ENCODE results near the gene CYP21A2. TPM values are rescaled to one million over a fixed set of nuclear protein-coding genes. Genes with fewer than 3 reads are reported as not detected.
A peak's percentile ranks its signal among the peaks of the same experiment; 100 is the strongest.

CYP21A2 gene
- total and polyA plus RNA-seq, 3 experiments from 2014 or later, result 0.37 to 0.40 TPM; not detected in 1

DNA sequence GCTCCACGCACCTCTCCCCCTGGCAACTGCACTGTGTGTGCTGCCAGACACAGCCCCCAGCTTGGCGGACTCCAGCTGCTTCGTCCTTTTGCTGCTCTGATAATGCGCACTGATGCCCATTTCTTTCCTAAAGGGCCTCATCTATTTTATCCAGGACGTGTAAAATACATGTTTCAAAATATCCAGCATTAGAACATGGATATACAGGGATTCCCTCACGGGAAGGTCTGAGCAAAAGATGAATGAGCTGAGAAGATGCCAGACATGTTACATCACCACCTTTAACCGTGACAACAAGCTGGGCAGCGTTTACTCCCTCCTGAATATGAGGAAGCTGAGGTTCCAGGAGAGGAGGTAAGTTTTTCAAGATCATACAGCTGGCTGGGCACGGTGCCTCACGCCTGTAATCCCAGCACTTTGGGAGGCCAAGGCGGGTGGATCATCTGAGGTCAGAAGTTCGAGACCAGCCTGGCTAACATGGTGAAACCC lies 38.1 kb downstream of the CYP21A2 start:
- Mint-ChIP-seq H3K27ac (peak overlapping the region in 1 of 8 donors; percentile 79), H3K36me3 (no peaks in the 10 kb centered on the region), H3K4me3 (no peak overlapping the region), H3K27me3 (peaks cover 8 to 17% of the 10 kb centered on the region in 2 donors), H3K9me3 (no peaks in the 10 kb centered on the region), H3K4me1 (no peaks in the 10 kb centered on the region)
- ChIA-PET POLR2A (no interaction called here), CTCF (interaction anchor here (1.4 kb wide), 1 partner anchor 28 kb away, joined by 3 read pairs; no protein-coding TSS in a partner anchor)
- Histone ChIP-seq H3K27ac (ENCODE audit: low read depth, low read length) (no peak overlapping the region), H3K4me3 (ENCODE audit: low read length) (no peak overlapping the region), H3K27me3 (ENCODE audit: insufficient read depth, low read length, poor library complexity, severe bottlenecking) (no peaks in the 10 kb centered on the region), H3K36me3 (ENCODE audit: insufficient read depth, low read length) (no peaks in the 10 kb centered on the region), H3K9me3 (ENCODE audit: low read length) (no peaks in the 10 kb centered on the region), H3K4me1 (ENCODE audit: insufficient read depth, low read length) (no peaks in the 10 kb centered on the region)
- DNase-seq, result no peak

DNA sequence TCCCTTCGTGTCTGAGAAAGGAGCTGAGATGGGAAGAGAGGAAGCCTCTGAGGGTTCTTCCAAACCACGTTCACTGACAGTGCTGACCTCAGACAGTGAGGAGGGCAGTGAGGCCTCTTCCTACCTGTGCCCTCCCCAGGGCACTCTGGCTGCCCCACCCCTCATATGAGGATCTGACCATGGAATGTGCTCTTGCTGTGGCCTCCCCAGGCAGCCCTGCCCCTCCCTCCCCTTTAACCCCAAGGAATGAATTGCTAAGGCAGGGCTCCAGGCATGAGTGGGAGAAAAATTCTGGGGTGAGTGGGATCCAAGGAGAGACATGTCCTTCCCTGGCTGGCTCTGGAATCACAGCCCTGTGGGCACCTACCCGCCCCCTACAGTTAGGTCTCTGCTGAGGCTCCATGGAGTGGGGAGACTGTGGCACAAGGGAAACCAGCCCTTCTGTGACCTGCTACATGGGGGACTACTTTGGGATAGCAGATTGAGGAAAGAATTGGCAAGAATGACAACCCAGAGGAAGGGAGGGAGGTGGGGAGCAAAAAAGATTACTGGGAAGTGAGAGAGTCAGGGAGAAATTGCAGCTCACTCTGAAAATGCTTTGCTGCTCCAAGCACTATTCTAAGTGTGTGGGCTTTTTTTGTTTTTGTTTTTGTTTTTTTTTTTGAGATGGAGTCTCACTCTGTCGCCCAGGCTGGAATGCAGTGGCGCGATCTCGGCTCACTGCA lies 41.5 kb downstream of the CYP21A2 start:
- no peak overlapping the region for H3K4me3 ChIP-seq (ENCODE audit: low read length)
- no peaks in the 10 kb centered on the region for H3K9me3 Mint-ChIP-seq
- H3K4me1 Mint-ChIP-seq, result no peaks in the 10 kb centered on the region
- H3K27me3 ChIP-seq (ENCODE audit: insufficient read depth, low read length, poor library complexity, severe bottlenecking), result no peaks in the 10 kb centered on the region
- H3K4me1 ChIP-seq (ENCODE audit: insufficient read depth, low read length), result no peaks in the 10 kb centered on the region
- DNase-seq, result no peak
- H3K27me3 Mint-ChIP-seq, result peaks cover 6 to 28% of the 10 kb centered on the region in 2 donors
- ChIA-PET CTCF (no interaction called here), POLR2A (no interaction called here)
- no peaks in the 10 kb centered on the region for H3K9me3 ChIP-seq (ENCODE audit: low read length)
- H3K36me3 Mint-ChIP-seq, result peaks cover 0 to 5% (median 0%) of the 10 kb centered on the region in 3 donors
- H3K36me3 ChIP-seq (ENCODE audit: insufficient read depth, low read length), result no peaks in the 10 kb centered on the region
- no peak overlapping the region for H3K27ac ChIP-seq (ENCODE audit: low read depth, low read length)
- no peak overlapping the region for H3K27ac Mint-ChIP-seq
- H3K4me3 Mint-ChIP-seq, result no peak overlapping the region

DNA sequence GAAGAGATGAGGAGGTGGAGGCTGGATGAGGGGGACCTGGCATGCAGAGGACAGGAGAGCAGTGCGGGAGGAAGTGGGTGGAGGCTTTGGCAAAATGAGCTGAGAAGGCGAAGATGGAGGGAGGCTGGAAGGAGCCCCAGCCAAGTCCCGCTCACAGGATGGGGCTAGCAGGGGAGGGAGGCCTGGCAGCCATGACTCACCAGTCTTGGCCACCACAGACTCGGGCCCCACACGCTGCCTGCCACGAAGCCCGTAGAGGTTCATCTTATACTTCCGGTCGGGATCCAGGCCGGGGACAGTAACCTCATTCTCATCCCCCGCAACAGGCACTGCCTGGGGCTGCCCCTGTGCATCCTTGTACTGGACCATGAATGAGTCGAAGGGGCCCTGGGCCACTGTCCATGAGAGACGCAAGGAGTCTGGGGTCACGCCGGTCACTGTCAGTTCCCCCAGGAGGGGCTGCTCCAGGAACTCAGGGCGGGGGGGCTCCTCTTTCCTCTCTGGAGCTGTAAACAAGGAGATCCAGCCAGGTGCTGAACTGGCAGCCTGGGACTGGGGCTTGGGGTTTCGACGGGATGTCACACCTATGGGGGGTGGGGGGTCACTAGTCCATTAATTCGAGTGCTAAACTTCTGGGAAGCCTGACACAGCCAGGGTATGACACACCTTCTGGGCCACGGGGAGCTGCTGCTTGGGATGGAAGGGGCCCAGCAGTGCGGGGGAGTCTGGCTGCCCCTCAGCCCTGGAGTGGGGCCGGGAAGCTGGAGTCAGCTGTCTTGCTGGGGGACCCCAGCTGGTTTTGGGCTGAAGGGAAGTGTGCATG lies 43.2 kb downstream of the CYP21A2 start:
- DNase-seq, result no peak
- no peak overlapping the region for H3K27ac ChIP-seq (ENCODE audit: low read depth, low read length)
- peaks cover 12 to 36% of the 10 kb centered on the region in 2 donors for H3K27me3 Mint-ChIP-seq
- CTCF ChIA-PET, result no interaction called here
- no peak overlapping the region for H3K4me3 ChIP-seq (ENCODE audit: low read length)
- no peaks in the 10 kb centered on the region for H3K9me3 ChIP-seq (ENCODE audit: low read length)
- no peaks in the 10 kb centered on the region for H3K4me1 ChIP-seq (ENCODE audit: insufficient read depth, low read length)
- POLR2A ChIA-PET, result no interaction called here
- no peaks in the 10 kb centered on the region for H3K36me3 ChIP-seq (ENCODE audit: insufficient read depth, low read length)
- H3K27ac Mint-ChIP-seq, result peak overlapping the region in 2 of 8 donors; percentile 68 to 78
- no peaks in the 10 kb centered on the region for H3K4me1 Mint-ChIP-seq
- H3K9me3 Mint-ChIP-seq, result no peaks in the 10 kb centered on the region
- peaks cover 0 to 5% (median 0%) of the 10 kb centered on the region in 3 donors for H3K36me3 Mint-ChIP-seq
- no peak overlapping the region for H3K4me3 Mint-ChIP-seq
- H3K27me3 ChIP-seq (ENCODE audit: insufficient read depth, low read length, poor library complexity, severe bottlenecking), result no peaks in the 10 kb centered on the region

- peaks cover 18 to 43% of the 10 kb centered on the region in 2 donors for H3K27me3 Mint-ChIP-seq
- Histone ChIP-seq H3K9me3 (ENCODE audit: low read length) (no peaks in the 10 kb centered on the region), H3K27ac (ENCODE audit: low read depth, low read length) (no peak overlapping the region), H3K4me3 (ENCODE audit: low read length) (no peak overlapping the region), H3K4me1 (ENCODE audit: insufficient read depth, low read length) (no peaks in the 10 kb centered on the region), H3K36me3 (ENCODE audit: insufficient read depth, low read length) (no peaks in the 10 kb centered on the region), H3K27me3 (ENCODE audit: insufficient read depth, low read length, poor library complexity, severe bottlenecking) (no peaks in the 10 kb centered on the region)
- CTCF ChIA-PET, result no interaction called here
- DNase-seq, result no peak
- peaks cover 0 to 6% (median 0%) of the 10 kb centered on the region in 3 donors for H3K4me1 Mint-ChIP-seq
- H3K4me3 Mint-ChIP-seq, result no peak overlapping the region
- POLR2A ChIA-PET, result interaction anchor here (0.5 kb wide), 1 partner anchor 273 kb away, joined by 3 read pairs; no protein-coding TSS in a partner anchor
- no peak overlapping the region for H3K27ac Mint-ChIP-seq
- H3K36me3 Mint-ChIP-seq, result peaks cover 0 to 5% (median 0%) of the 10 kb centered on the region in 3 donors
- H3K9me3 Mint-ChIP-seq, result no peaks in the 10 kb centered on the region
Observed at GRCh38 chr6:32082478-32082877, 44.3 kb downstream of the CYP21A2 start.

DNA sequence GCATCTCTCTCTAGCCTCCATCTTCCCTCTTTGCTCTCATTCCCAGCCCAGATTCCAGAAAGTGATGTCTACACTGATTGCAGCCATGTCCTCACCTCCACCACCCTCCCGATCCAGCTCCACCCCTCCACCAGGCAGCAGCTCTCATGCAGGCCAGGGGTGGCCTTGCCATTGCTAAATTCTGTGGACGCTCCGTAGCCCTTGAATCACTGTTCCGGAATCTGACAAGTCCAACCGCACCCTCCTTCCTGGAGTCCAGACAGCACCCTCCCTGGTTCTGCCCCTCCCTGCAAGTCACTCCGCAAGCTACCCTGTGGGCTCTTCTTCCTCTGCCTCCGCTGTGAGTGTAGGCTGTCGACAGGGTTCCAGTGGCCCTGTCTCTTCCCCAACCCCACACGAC lies 44.7 kb downstream of the CYP21A2 start:
- POLR2A ChIA-PET, result interaction anchor here (0.5 kb wide), 1 partner anchor 56 kb away, joined by 5 read pairs; no protein-coding TSS in a partner anchor
- Mint-ChIP-seq H3K9me3 (no peaks in the 10 kb centered on the region), H3K4me1 (peaks cover 0 to 6% (median 0%) of the 10 kb centered on the region in 3 donors), H3K27ac (peak overlapping the region in 2 of 8 donors; percentile 40 to 93), H3K4me3 (no peak overlapping the region), H3K36me3 (peaks cover 0 to 5% (median 0%) of the 10 kb centered on the region in 3 donors), H3K27me3 (peaks cover 18 to 43% of the 10 kb centered on the region in 2 donors)
- Histone ChIP-seq H3K36me3 (ENCODE audit: insufficient read depth, low read length) (no peaks in the 10 kb centered on the region), H3K27me3 (ENCODE audit: insufficient read depth, low read length, poor library complexity, severe bottlenecking) (no peaks in the 10 kb centered on the region), H3K9me3 (ENCODE audit: low read length) (no peaks in the 10 kb centered on the region), H3K4me3 (ENCODE audit: low read length) (no peak overlapping the region), H3K27ac (ENCODE audit: low read depth, low read length) (no peak overlapping the region), H3K4me1 (ENCODE audit: insufficient read depth, low read length) (no peaks in the 10 kb centered on the region)
- DNase-seq, result no peak
- CTCF ChIA-PET, result no interaction called here

- Histone ChIP-seq H3K36me3 (ENCODE audit: insufficient read depth, low read length) (no peaks in the 10 kb centered on the region), H3K27me3 (ENCODE audit: insufficient read depth, low read length, poor library complexity, severe bottlenecking) (no peaks in the 10 kb centered on the region), H3K4me1 (ENCODE audit: insufficient read depth, low read length) (no peaks in the 10 kb centered on the region), H3K9me3 (ENCODE audit: low read length) (no peaks in the 10 kb centered on the region), H3K27ac (ENCODE audit: low read depth, low read length) (no peak overlapping the region), H3K4me3 (ENCODE audit: low read length) (no peak overlapping the region)
- Mint-ChIP-seq H3K4me1 (peaks cover 0 to 6% (median 0%) of the 10 kb centered on the region in 3 donors), H3K36me3 (peaks cover 0 to 5% (median 0%) of the 10 kb centered on the region in 3 donors), H3K9me3 (no peaks in the 10 kb centered on the region), H3K27ac (peak overlapping the region in 1 of 8 donors; percentile 41), H3K27me3 (peaks cover 18 to 43% of the 10 kb centered on the region in 2 donors), H3K4me3 (no peak overlapping the region)
- ChIA-PET POLR2A (no interaction called here), CTCF (interaction anchor here (1.7 kb wide), 1 partner anchor 11 kb away, joined by 4 read pairs; no protein-coding TSS in a partner anchor)
- DNase-seq, result no peak
Observed at GRCh38 chr6:32083812-32084768, 45.9 kb downstream of the CYP21A2 start.

DNA sequence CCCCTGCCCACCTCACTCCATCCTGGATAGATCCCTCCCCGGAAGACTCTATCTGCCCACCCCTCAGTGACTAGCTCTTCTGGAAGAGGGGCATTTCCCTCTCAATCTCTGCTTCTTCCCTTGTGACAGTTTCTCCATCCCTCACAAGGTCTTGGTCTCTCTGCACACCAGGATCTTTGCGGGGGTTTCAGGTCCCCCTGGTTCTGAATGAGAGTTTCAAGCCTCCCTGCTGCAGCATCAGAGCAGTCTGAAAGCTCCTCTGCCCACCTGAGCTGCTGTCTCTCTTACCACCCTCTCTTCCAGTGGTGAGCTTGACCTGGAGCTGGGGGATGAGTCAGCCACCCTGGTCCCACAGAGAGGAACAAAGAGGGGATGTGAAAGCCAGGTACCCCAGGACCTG lies 46.6 kb downstream of the CYP21A2 start:
- H3K4me1 ChIP-seq (ENCODE audit: insufficient read depth, low read length), result no peaks in the 10 kb centered on the region
- peaks cover 0 to 6% (median 0%) of the 10 kb centered on the region in 3 donors for H3K4me1 Mint-ChIP-seq
- DNase-seq, result no peak
- H3K27ac Mint-ChIP-seq, result no peak overlapping the region
- no peaks in the 10 kb centered on the region for H3K36me3 ChIP-seq (ENCODE audit: insufficient read depth, low read length)
- ChIA-PET POLR2A (no interaction called here), CTCF (interaction anchor here (1.7 kb wide), 1 partner anchor 10 kb away, joined by 4 read pairs; no protein-coding TSS in a partner anchor)
- peaks cover 0 to 5% (median 0%) of the 10 kb centered on the region in 3 donors for H3K36me3 Mint-ChIP-seq
- no peak overlapping the region for H3K4me3 Mint-ChIP-seq
- no peak overlapping the region for H3K27ac ChIP-seq (ENCODE audit: low read depth, low read length)
- no peaks in the 10 kb centered on the region for H3K9me3 Mint-ChIP-seq
- no peaks in the 10 kb centered on the region for H3K27me3 ChIP-seq (ENCODE audit: insufficient read depth, low read length, poor library complexity, severe bottlenecking)
- no peaks in the 10 kb centered on the region for H3K9me3 ChIP-seq (ENCODE audit: low read length)
- H3K4me3 ChIP-seq (ENCODE audit: low read length), result no peak overlapping the region
- peaks cover 18 to 46% of the 10 kb centered on the region in 2 donors for H3K27me3 Mint-ChIP-seq

Data from CD8-positive, alpha-beta memory T cell (primary cell).